ENCODE data around the gene WNT7B. TPM values are rescaled to one million over a fixed set of nuclear protein-coding genes. Genes with fewer than 3 reads are reported as not detected.

WNT7B gene
- total and polyA plus RNA-seq, 10 of the 15 experiments (the other 5 are each of a cell fraction or from before 2014, with no cell fraction given): 0.12 TPM; not detected in 9

- TF ChIP-seq TAF1 (IDR thresholded peaks at IDR 0.05; ENCODE audit: borderline replicate concordance, low read depth, low read length) (no peak), ZNF622 (IDR thresholded peaks at IDR 0.05) (no peak), CHD4 (IDR thresholded peaks at IDR 0.05) (no peak), MYC (IDR thresholded peaks at IDR 0.05; ENCODE audit: insufficient read depth, insufficient read length, insufficient replicate concordance, low read length, severe bottlenecking) (no peak), ZNF207 (IDR thresholded peaks at IDR 0.05; ENCODE audit: borderline replicate concordance) (no peak), BACH1 (IDR thresholded peaks at IDR 0.05; ENCODE audit: borderline replicate concordance) (no peak), ZSCAN29 (IDR thresholded peaks at IDR 0.05) (no peak), HCFC1 (IDR thresholded peaks at IDR 0.05; ENCODE audit: low read length) (no peak), NFIC (IDR thresholded peaks at IDR 0.05; ENCODE audit: low read depth, low read length) (no peak)
- TF ChIP-seq, protein P1, sequence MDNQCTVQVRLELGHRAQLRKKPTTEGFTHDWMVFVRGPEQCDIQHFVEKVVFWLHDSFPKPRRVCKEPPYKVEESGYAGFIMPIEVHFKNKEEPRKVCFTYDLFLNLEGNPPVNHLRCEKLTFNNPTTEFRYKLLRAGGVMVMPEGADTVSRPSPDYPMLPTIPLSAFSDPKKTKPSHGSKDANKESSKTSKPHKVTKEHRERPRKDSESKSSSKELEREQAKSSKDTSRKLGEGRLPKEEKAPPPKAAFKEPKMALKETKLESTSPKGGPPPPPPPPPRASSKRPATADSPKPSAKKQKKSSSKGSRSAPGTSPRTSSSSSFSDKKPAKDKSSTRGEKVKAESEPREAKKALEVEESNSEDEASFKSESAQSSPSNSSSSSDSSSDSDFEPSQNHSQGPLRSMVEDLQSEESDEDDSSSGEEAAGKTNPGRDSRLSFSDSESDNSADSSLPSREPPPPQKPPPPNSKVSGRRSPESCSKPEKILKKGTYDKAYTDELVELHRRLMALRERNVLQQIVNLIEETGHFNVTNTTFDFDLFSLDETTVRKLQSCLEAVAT (IDR thresholded peaks at IDR 0.05): no peak
Observed at GRCh38 chr22:46024136-46024840, 47.3 kb upstream of the WNT7B start (continued).

- no peak overlapping the region for H3K9ac ChIP-seq (ENCODE audit: control insufficient read depth, insufficient read depth, low read length)
- H3K4me3 ChIP-seq: no peak overlapping the region
- H3K79me2 ChIP-seq (ENCODE audit: control insufficient read depth, insufficient read depth, low read length): no peaks in the 10 kb centered on the region
- WGBS (ENCODE audit: insufficient coverage, insufficient replicate concordance, low lambda C conversion rate, missing lambda C conversion rate): 46% methylated on average over 14 of the region's 14 CpGs
- ChIA-PET POLR2A (no interaction called here), SMC1A (ENCODE audit: uncharacterized antibody, unreplicated experiment) (no interaction called here), CTCF (no interaction called here), RAD21 (ENCODE audit: unreplicated experiment) (no interaction called here)
- H3K4me2 ChIP-seq (ENCODE audit: control insufficient read depth, insufficient read depth): no peak overlapping the region
- BruUV-seq (replicated peaks): no TSS peak
- no peak overlapping the region for H3K27ac ChIP-seq (ENCODE audit: control insufficient read depth, insufficient read depth)
- H4K20me1 ChIP-seq (ENCODE audit: control insufficient read depth, insufficient read depth): no peaks in the 10 kb centered on the region
- TF ChIP-seq FOS (IDR thresholded peaks at IDR 0.05; ENCODE audit: borderline replicate concordance, extremely low read depth, insufficient read length) (no peak), RCOR1 (conservative IDR thresholded peaks at IDR 0.05; ENCODE audit: low read depth, low read length) (no peak), PRDM15 (CRISPR knock-in tag; IDR thresholded peaks at IDR 0.05) (no peak), KLF5 (IDR thresholded peaks at IDR 0.05; ENCODE audit: partially characterized antibody) (no peak), SIN3A (IDR thresholded peaks at IDR 0.05; ENCODE audit: low read depth, low read length) (no peak), ESRRA (IDR thresholded peaks at IDR 0.05; ENCODE audit: low read length) (no peak), MAX (IDR thresholded peaks at IDR 0.05; ENCODE audit: low read depth, low read length) (no peak)
- TF ChIP-seq, protein P2, sequence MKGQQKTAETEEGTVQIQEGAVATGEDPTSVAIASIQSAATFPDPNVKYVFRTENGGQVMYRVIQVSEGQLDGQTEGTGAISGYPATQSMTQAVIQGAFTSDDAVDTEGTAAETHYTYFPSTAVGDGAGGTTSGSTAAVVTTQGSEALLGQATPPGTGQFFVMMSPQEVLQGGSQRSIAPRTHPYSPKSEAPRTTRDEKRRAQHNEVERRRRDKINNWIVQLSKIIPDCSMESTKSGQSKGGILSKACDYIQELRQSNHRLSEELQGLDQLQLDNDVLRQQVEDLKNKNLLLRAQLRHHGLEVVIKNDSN (IDR thresholded peaks at IDR 0.05; ENCODE audit: borderline replicate concordance, extremely low read length, insufficient read depth, low read depth, low read length): no peak
- in situ Hi-C loops (cut with MboI) (no loop called here), intact Hi-C loops (cut with micrococcal nuclease; ENCODE audit: unreplicated experiment) (no loop called here)
- no peaks in the 10 kb centered on the region for H3K36me3 ChIP-seq (ENCODE audit: control insufficient read depth in 2 of 2, insufficient read depth in 2 of 2, low read length in 1 of 2)
- FAIRE-seq (no peak), DNase-seq (ENCODE audit: low read depth, low spot score) (no peak), ATAC-seq (no peak)
- peaks cover 9% of the 10 kb centered on the region in 2 experiments; a peak in 3 of 4 replicates for H3K27me3 ChIP-seq (replicated peaks in 1 of 2; ENCODE audit: control insufficient read depth in 2 of 2, insufficient read depth in 2 of 2, low read length in 1 of 2)
- H3K9me3 ChIP-seq (replicated peaks; ENCODE audit: control insufficient read depth, insufficient read depth, low read length): no peaks in the 10 kb centered on the region
- H3K4me1 ChIP-seq (ENCODE audit: control insufficient read depth, insufficient read depth, low read length): no peaks in the 10 kb centered on the region
- no peak overlapping the region for H2AFZ ChIP-seq (ENCODE audit: control insufficient read depth, low read depth, low read length)
Observed at GRCh38 chr22:46023558-46023981, 46.6 kb upstream of the WNT7B start.
